Activated gamma-delta T cell treated with Interleukin-2 at 50 U/mL for 16 hours (primary cell): ENCODE data around the gene PLAC1.

Experiments
- DNase-seq: peaks from one replicate; pipeline ENCODE4 v3.0.0-alpha.2; 2020

The PLAC1 gene

DNA sequence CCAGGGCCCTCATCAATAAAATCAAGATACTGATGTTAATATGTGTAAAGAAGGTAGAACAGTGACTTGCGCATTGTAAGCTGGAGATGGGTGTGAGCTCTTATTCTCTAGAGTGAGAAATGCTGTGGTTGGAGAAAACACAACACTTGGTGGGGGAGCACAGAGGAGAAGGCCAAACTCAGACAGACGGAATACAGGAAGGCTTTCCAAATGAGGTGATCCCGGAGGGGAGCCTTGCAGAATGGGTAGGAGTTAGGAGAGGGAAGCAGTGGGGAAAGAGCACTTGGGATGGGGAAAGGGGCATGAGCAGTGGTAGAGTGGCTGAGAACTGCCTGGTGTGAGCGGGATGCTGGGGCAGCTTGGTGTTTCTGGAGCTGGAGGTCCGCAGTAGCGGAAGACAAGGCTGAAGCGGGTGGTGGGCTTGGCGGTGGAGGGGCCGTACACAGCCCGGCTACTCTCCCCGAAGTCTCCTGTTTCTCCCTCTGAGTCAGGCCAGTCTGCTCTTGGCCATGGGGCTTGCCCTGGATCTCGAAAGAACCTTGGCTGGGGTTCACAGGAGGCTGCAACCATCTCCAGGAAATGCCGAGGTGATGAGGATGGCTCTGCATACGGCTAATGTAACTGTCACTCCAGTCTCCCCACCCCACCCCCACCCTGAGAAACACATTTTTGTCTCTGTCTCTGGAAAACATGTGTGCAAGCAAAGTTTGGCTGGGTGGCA, 11.3 kb upstream of the PLAC1 start:
- no peak for DNase-seq

DNA sequence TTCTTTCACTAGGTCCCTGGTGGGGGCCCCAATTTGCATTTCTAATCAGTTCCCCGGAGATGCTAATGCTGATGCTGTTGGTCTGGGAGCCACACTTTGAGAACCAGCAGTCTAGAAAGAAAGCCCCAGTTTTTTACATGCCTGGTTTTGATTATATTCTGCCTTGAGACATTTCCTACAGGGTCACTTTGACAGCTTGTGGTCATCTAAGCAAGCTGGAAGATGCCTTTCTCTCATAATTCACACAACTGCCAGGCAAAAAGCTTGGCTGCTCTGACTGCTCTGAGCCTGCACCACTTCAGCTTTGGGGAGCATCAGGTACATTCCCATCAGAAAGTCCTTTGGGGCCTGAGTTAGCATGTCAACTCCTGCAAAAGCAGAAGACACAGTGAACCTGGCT, 5.9 kb upstream of the PLAC1 start:
- DNase-seq, result no peak

DNA sequence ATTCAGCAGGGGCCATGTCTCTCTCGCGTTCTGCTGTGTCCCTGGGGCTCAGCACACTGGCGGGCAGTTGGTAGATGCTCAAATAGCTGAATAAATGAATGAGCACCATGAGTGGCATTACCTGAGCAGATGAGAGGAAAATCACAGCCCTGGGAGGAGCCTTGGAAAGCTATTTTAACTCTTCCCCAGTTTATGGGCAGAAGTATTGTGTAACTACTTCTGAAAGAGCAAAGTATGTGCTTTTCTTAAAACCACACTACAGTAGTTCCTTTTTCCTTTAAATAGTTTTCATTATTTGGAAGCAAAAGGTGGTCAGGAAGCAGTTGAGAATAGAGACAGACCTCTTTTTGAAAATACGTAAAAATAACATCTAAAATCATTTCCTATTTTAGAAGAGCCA, 3.0 kb upstream of the PLAC1 start:
- no peak for DNase-seq

DNA sequence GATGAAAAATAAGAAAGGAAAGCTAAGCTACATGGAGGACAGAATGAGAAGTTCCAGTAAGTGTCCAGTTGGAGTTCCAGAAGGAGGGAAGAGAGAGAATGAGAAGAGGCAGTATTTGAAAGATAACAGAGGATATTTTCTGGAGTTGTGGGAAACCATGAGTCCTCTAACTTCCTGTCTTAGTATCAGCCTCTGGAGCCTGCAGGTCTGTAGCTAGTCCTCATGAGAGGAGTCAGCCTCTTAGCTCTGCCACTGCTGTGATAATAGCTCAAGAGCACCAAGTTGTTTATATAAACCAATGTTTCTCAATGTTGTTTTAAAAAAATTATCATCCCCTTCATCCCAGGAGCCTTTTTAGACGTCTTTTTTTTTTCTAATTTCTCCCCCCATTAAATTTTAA, 2.4 kb upstream of the PLAC1 start:
- no peak for DNase-seq

DNA sequence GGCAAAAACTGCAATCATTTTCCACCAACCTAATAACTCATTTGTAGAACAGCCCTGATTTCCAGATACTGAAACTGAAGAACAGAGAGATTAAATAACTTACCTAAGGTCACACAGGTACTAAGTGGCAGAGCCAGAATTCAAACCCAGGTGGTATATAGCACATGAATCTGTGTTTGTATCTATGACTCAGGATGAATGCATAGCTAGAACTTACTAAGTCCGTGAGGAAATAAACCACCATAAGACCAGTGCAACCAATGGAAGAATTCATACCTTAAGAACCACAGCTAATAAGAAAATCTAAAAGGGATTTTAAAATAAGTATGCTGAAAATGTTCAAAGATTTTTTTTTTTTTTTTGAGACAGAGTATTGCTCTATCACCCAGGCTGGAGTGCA, 1.5 kb upstream of the PLAC1 start:
- no peak for DNase-seq

DNA sequence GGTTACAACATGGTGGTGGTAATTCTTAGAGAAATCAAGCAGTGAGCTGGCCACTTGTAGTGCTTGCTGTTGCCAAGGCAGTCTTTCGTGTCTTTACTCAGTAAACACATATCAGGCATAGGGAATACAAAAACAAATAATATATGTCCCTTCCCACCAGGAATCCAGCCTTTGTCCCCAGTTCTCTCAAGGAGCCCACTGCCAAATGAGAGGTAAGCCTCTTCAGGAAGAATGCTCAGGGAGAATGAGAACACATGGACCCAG, 421 bp upstream of the PLAC1 start:
- DNase-seq, result no peak

DNA sequence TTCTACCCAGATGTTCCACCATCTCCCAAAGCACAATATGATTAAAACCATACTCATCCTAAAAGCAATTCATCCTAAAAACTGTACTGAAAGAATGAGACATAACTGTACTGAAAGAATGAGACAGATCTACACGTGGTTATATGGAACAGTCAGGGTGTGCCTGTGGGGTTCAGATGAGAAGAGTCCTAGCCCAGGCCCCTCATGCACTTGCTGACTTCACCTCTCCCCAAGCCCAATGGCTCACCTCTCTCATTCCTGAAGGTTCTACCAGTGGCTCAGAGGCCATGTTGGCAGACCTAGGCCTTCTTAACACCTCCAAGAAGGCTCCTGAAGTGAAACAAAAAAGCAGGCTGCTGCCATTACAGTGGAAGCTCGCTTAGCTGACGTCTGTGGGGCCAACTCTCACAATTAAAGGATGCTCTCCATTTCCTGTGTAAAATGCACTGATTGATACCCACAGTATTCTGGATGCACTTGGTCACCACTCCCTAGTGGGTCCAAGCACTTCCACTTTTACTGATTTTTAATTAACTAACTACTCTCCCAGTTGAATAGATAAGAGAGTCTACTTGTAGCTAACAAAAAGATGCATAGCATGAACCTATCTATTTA, 3.8 kb downstream of the PLAC1 start:
- no peak for DNase-seq

DNA sequence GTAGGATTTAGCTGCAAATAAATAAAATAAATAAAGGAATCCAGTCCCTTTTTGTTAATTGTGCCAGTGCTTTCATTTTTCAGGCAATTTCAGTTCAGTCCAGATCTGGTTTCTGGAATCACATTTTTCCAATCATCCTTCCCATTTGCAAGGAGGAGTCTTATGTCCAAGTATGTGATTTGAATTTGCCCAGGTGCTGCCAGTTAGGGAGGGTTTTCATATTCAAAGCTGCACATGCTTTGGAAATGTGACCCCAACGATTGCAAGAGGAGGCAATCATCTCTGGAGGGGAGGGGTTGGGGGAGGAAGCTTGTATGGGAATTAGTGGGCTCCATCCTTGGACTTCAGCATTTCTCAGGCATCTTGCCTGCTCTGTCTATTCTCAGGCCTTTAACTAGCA, 4.4 kb downstream of the PLAC1 start:
- DNase-seq, result no peak

DNA sequence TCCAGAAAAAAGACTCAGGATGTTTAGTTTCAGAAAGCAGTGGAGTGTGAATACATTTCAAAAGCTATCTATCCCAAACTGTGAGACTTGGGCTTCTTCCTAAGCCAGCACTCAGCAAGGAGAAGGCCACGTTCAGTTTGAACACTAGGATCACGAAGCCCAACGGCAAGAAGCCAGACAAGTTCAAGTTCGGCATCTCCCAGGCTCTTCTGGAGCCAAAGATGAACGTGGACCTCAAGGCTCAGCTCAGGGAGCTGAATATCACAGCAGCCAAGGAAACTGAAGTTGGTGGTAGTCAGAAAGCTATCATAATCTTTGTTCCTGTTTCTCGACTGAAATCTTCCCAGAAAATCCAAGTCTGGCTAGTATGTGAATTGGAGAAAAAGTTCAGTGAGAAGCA, 7.6 kb downstream of the PLAC1 start:
- DNase-seq, result no peak

DNA sequence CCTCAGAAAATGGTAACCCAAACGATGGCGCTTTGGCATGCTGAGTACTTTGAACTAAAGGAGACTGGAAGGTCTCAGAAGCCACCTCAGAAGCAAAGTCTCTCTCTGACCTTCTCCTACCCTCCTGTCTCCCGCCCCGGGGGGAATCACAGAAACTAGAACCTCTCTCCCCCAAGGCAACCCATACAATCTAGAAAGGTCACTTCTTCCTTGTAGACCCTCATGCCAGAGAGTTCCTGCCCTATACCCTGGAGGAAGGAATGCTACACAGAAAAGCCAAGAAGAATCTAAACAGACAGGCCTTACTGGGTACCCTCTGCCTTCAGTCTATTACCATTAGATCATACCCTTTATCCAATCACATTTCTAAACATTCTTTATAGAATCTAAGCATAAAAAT, 8.5 kb downstream of the PLAC1 start:
- no peak for DNase-seq

DNA sequence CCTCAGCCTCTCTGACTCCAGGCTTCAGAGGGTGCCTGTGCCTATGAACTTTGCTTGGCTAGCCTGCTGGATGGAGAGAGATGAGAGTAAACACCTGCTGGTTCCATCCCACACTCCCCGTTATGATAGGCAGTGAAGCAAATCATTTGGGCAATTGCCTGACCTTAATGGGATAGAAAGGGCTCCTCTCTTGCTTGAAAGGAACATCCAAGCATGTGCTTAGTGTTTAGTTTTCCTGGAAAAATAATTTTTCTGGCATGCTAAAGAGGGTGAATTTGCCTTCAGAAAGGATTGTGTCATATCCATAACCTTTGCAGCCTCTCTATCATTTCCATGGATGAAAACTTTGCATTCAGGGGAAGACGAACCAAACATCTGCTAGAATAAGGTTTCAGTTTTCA, 10.8 kb downstream of the PLAC1 start:
- no peak for DNase-seq

DNA sequence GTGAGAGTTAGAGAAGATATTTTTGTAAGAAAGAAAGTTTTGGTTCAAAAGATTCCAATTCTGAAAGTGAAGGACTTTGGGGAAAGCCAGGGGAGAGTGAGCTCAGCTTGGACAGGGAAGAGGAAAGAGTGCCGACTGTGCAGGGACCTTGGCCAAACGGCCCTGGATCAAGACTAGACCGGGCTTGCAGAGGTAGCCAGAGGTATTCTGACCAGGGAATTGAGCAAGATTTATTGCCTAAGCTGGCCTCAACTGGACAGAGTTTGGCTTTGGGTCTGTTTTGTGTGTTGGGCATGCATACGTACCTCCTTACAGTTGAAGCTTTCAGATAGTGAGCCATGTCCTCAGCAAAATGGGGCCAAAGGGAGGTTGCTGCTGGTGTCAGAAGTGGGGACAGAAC, 11.6 kb downstream of the PLAC1 start:
- no peak for DNase-seq

DNA sequence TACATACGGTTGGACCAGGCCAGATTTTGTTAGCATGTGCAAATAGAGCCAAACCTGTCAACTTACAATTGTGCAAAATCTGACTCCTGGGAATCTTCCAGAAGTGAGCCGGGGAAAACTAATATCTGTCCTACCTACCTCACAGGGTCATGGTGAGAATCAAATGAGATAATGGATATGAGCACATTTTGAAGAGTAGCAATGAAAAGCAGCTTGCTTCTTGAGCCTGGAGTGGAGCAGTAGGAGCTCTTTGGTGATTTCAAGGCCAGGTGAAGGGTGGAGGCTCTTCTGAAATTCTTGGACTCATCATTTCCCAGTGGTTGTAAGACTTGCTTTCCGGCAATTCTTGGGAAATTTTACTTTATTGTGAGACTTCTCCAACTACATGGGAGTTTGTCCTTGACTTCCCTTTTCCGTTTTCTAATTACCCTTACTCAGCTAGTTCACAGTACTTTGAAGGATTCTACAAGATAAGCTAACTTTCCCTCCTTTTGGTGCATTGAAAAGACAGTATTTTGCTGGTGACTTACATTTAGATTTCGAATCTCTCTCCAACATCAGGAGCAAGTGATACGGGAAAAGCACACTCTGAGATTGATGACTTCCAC, 12.2 kb downstream of the PLAC1 start:
- no peak for DNase-seq

DNA sequence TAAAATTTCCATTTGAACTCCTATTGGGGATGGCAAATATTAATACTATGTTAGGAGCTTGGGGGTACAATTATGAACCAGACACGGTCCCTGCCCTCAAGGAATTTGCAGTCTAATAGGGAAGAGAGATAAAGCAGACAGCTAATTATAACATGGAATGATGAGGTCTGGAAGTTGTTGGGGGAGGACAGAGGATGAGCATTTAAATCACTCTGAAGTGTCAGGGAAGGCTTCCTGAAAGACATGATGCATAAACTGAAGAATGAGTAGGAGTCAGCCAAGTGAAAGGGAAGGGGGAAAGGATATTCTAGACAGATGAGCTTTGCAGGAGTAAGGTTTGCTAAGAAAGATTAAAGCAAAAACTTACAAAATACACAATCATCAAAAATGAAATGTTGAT, 15.9 kb downstream of the PLAC1 start:
- DNase-seq, result no peak

DNA sequence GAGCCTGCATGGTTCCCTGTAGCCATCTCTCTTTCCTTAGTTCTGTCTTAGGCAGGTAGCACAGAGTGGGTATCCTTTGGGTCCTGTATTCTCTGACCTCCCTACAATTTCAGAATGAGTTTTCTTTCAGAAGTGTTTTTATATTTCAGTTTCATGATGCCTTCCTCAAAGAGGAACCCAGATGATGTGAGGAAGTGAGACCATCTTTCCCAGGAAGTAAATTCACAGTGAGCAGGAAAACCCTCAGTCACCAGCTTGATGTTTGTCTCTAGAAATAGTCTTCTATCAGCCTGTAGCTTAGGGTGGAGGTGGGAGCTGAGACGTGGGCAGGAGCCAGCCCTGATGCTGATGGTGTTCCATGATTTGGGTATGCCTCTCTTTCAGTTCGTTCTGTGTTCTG, 16.9 kb downstream of the PLAC1 start:
- DNase-seq, result no peak

DNA sequence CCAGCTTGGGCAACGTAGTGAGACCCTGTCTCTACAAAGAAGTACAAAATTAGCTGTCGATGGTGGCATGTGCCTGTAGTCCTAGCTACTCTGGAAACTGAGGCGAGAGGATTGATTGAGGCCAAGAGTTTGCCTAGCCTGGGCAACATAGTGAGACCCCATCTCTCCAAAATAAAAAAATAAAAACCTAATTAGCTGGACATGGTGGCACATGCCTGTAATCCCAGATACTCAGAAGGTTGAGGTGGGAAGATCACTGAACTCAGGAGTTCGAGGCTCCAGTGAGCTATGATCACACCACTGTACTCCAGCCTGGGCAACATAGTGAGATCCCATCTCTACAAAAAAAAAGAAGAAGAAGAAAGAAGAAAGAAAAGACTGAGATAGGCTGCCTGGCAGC, 17.4 kb downstream of the PLAC1 start:
- DNase-seq, result no peak

DNA sequence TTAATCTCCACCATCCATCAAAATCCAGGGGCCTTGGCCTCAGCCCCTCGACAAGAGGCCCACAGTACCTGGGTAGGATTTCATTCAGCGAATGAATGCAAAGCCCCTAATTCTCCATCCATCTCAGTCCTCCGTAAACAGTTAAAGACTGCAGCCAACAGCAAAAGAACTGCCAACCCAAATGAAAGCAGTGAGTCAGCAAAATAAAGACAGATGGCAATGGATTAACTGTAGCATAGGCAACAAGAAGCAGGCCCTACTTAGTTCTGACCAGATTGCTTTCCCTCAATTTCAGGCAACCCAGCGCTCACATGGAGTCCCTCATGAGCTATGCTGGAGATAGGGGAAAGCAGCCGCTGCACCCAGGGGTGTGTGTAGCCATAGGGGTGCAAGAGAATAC, 21.4 kb downstream of the PLAC1 start:
- DNase-seq, result no peak

DNA sequence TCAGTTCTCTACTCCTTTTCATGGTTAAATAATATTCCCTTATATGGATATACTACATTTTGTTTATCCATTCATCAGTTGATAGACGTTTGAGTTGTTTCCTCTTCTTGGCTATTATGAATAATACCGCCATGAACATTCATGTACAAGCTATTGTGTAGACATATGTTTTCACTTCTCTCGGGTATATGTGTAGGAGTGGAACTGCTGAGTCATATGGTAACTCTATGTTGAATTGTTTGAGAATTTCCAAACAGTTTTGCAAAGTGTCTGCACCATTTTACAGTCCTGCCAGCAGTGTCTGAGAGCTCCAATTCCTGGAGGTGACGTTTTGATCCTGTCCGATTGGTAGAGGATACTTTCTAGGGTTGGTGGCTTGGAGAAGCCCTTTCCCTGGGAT, 23.6 kb downstream of the PLAC1 start:
- no peak for DNase-seq

DNA sequence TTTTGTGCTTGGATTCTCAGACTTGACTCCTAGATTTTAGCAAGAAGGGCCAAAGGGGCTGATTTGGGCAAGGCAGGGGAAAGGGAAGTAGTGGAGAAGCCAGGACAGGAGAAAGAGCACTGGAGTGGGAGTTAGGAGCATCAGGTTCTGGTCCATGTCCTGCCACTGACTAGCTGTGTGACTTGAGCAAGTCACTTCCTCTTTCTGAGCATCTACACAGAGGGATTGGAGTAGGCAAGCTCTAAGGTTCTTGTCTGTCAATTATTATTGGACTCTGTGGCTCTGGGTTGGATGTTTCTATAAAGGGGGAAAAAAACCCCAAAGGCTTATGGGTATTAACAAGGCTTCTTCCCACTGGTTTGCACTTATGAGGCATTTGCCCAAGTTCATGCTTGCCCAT, 24.4 kb downstream of the PLAC1 start:
- DNase-seq, result no peak

DNA sequence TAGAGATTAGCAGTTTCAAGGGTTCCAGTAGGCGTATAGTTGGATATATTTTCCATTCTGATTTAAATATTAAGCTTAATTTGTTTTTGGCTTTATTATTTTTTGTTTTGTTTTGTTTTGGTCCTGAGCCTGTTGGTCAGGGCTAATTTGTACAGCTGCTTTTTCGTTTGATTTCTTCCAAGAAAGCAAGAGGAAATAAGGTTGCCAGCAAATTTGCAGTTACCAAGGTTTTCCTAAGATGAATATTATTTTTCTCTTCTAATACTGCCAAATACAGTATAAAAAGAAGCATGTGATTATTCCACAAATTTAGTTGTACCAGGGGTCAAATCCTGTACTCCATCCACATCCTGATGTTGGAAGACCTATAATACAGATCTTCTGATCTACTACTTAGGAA, 24.9 kb downstream of the PLAC1 start:
- no peak for DNase-seq

DNA sequence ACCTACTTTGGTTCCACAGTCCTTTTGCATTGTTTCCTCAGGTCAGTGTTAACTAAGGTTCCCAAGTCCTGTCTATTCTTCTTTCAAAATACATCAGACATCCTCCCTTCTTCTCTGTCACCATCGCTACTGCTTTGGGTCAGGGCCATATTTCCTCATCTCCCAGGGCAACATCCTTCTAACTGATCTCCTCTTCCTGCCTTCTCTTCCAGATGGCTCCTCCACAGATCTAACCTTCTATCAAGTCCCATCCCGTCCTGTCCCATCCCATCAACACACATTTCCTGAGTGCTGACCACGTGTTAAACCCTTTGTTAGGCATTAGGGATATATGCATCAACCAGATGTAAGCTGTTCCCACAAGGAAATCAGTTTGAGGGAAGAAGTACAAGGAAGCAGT, 25.9 kb downstream of the PLAC1 start:
- no peak for DNase-seq

DNA sequence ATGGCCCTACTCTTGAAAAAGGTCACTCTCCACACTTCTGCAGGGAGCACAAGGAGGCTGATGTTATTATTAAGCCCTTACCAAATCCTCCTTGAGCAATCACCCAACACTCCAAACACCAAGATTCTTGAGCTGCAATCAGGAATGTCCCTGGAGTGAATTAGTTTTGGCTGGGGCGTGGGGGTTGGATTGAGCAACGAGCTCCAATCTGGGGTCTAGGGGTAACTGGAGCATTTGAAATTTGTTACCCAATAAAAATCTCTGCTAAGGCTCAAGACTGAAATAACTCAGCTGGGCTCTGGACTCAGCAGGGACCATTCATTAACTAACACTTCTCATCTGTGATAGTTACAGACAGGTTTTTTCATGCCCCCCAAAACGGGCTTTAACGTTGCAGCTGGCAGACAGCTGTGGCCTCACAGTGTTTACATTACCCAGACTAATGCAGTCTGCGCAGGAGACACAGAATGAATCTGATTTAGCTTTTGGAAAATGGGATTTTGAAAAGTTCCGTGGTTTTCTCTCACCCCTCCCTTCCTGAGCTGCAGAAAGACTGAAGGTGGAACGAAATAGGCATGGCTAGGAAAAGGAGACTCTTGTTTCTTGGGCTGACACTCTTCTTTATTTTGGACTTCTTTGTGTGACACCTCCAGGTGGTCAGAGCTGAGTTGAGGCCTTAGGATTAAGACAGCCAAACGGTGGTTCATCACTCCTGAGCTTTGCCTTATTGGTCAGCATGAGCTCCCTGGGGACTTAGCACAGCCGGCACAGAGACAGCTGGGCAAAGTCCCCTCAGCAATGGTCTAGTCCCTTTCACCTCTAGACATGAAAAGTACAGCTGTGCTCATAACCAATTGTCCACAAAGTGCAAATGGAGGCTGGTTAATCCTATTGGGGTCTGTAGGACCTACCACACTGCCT, 26.6 kb downstream of the PLAC1 start:
- DNase-seq, result no peak

DNA sequence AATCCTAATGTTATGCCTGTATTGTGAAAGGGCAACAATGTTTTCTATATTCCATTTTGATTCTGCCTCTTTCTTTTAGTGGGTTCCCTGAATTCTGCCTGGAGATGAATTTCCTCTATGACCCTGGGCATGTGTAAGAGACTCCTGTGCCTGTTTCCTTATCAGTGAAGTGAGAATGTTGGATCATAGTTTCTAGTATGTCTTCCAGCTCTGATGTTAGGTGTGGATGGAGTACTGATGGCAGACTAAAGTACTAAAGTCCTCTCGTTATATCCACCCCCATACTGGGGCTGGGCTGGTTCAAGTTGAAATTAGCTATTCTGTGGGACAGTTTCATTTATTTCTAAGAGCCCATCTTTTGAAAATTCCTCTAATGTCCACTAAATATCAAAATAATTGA, 29.6 kb downstream of the PLAC1 start:
- no peak for DNase-seq

DNA sequence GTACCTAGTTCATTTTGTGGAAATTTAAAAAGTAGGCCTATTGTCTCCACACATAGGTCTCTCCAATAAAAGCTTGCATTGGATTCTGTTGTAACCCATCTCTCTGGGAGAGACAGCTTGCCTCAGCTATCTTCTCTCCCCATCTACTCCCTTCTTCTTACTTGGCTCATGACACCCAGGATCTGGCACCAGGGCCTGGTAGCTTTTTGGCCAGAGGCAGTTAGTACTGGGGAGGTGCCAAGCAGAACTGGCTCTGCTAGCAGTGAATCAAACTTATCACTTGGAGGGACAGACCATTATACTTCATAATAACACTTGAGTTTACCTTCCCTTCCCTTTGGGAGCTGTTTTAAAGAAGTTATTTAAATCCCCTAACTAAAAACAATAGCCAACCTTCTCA, 31.8 kb downstream of the PLAC1 start:
- no peak for DNase-seq
